ENCODE data around the gene ESYT2.

GRCh38 chr7:158798741-158799140 lies 30.6 kb downstream of the ESYT2 start:
- no peak for TF ChIP-seq REST (IDR thresholded peaks at IDR 0.05; ENCODE audit: low read depth)
- TF ChIP-seq, protein P1, sequence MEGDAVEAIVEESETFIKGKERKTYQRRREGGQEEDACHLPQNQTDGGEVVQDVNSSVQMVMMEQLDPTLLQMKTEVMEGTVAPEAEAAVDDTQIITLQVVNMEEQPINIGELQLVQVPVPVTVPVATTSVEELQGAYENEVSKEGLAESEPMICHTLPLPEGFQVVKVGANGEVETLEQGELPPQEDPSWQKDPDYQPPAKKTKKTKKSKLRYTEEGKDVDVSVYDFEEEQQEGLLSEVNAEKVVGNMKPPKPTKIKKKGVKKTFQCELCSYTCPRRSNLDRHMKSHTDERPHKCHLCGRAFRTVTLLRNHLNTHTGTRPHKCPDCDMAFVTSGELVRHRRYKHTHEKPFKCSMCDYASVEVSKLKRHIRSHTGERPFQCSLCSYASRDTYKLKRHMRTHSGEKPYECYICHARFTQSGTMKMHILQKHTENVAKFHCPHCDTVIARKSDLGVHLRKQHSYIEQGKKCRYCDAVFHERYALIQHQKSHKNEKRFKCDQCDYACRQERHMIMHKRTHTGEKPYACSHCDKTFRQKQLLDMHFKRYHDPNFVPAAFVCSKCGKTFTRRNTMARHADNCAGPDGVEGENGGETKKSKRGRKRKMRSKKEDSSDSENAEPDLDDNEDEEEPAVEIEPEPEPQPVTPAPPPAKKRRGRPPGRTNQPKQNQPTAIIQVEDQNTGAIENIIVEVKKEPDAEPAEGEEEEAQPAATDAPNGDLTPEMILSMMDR (IDR thresholded peaks at IDR 0.05 in 2 of 3, conservative IDR thresholded peaks at IDR 0.05 in 1 of 3; ENCODE audit: borderline replicate concordance in 1 of 3, insufficient read depth in 1 of 3, low read depth in 2 of 3, low read length in 2 of 3), result no peak
- TF ChIP-seq ZBTB33 (IDR thresholded peaks at IDR 0.05; ENCODE audit: extremely low read depth, insufficient replicate concordance, low read length), result no peak
- no peak for TF ChIP-seq POLR2A (IDR thresholded peaks at IDR 0.05; ENCODE audit: borderline replicate concordance, extremely low read depth, insufficient read depth, insufficient read length)
- TF ChIP-seq RAD21 (IDR thresholded peaks at IDR 0.05; ENCODE audit: low read depth), result no peak
- no peak for TF ChIP-seq ELF1 (IDR thresholded peaks at IDR 0.05; ENCODE audit: borderline replicate concordance, low read depth)
- TF ChIP-seq CBX3 (IDR thresholded peaks at IDR 0.05; ENCODE audit: low read depth), result no peak
- no peak for TF ChIP-seq EZH2 (IDR thresholded peaks at IDR 0.05)
- TF ChIP-seq CEBPB (IDR thresholded peaks at IDR 0.05; ENCODE audit: low read depth), result no peak
- TF ChIP-seq MAX (IDR thresholded peaks at IDR 0.05), result no peak
- no peak for TF ChIP-seq ATF3 (IDR thresholded peaks at IDR 0.05)
- TF ChIP-seq ZNF274 (IDR thresholded peaks at IDR 0.05; ENCODE audit: low read depth, low read length), result no peak

Data from HCT116 (cell line).